GM12873 (cell line): ENCODE data around the gene ATMIN.

Experiments used
- TF ChIP-seq, protein P1 (sequence below): IDR thresholded peaks from 2 replicates; pipeline ENCODE4 v1.5.1; 2012; ENCODE audit warnings: low read depth, mild to moderate bottlenecking, moderate library complexity, low read length, control low read depth; ENCODE audit not compliant: insufficient read depth; ENCODE audit errors: missing control alignments

The ATMIN gene

DNA sequence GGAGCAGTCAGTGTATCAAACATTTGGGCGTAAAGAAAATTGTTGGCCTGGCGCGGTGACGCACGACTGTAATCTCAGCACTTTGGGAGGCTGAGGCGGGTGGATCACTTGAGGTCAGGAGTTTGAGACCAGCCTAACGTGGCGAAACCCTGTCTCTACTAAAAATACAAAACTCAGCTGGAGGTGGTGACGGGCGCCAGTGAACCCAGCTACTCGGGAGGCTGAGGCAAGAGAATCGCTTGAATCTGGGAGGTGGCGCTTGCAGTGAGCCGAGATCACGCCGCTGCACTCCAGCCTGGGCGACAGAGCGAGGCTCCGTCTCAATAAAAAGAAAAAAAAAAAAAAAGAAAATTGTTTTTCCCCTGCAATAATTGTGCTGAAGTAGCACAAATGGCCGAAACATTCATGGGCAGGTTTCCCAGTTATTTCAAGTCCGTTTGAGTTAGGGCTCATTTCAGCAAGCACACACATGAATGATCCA is 59.2 kb downstream of the ATMIN start:
- TF ChIP-seq, protein P1, sequence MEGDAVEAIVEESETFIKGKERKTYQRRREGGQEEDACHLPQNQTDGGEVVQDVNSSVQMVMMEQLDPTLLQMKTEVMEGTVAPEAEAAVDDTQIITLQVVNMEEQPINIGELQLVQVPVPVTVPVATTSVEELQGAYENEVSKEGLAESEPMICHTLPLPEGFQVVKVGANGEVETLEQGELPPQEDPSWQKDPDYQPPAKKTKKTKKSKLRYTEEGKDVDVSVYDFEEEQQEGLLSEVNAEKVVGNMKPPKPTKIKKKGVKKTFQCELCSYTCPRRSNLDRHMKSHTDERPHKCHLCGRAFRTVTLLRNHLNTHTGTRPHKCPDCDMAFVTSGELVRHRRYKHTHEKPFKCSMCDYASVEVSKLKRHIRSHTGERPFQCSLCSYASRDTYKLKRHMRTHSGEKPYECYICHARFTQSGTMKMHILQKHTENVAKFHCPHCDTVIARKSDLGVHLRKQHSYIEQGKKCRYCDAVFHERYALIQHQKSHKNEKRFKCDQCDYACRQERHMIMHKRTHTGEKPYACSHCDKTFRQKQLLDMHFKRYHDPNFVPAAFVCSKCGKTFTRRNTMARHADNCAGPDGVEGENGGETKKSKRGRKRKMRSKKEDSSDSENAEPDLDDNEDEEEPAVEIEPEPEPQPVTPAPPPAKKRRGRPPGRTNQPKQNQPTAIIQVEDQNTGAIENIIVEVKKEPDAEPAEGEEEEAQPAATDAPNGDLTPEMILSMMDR, result no peak

DNA sequence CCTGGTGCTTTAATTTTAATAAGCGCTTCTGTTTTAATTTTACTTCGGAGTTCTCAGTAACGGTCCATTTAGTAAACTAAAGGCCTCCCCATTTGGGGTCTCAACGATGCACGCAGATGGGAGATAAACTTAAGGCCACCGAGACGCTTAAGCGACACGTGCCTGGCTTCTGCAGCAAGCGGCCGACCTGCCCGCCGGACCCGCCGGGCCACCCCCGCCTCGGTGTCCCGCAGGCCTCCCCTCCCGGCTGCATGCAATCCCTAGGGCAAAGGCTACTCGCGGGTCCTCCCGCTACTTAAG is 60.0 kb downstream of the ATMIN start:
- TF ChIP-seq, protein P1, result no peak

DNA sequence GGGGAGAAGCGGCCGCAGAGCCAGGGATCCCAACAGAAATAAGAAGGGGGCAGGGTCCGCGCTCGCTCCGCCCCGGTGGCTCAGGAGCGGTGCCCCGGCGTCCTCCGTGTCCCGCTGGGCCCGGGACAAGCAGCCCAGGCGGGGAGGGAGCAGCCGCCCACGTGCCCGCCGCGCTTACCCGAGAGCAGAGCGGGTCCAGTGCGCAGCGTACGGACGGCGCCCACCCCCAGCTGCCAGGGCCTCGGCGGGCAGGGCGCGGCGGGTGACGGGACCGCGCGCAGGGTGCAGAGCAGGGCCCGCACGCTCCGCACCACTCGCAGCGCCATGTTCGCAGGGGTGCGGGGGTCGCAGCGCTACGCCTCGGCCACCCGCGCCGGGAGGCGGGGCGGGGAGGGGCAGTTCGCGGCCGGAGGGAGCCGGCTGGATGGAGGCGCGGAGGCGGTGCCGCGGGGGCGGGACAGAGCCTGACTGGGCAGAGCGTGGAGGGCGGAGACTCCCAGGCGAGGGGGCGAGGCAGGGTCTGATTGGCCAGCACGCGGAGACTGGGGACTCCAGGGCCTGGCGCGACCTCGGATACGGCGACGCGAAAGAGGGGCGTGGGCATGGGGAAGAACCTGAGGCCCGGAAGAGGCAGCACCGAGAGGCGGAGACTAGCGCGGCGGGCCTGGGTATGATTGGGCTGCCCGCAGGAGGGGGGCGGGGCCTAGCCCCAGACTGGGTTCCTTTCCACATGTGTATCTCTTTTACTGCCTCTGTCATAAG is 60.5 kb downstream of the ATMIN start, which contains the start of gene GCSH:
GCSH (minus strand) TSS at position 443 of the 762 bp plus-strand sequence; CDS start at position 326, 117 bp downstream.
- TF ChIP-seq, protein P1, result no peak

DNA sequence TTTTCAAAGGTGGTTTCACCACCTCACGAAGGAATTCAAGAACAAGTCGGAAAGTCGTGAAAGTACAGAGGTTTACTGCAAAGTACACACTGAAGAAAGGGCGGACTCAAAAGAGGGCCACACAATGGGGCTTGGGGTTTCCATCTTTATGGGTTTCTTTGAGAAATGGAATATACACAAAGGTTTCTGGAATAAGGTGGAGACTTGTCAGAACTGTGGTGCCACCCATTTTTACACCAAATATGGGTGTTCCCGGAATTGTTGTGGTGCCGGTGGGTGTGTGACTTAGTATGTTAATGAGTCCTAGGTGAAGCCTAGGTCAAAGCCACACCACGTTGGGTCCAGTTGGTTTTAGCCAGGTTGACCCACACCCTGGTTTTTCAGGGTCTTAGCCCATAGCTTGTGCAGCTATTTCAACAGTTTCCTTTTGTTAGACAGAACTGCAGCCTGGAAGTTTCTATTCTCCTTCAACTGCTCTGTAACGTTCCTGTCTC is 61.1 kb downstream of the ATMIN start:
- TF ChIP-seq, protein P1, result no peak
